OCI-LY3 (cell line): ENCODE data around the gene CFAP410.
A peak's percentile ranks its signal among the peaks of the same experiment; 100 is the strongest.

Source experiments
- H2AFZ ChIP-seq: fragments of 200-600, 300-600 bp; shearing (Covaris generic); 2 replicates; pipeline ENCODE4 v1.6.0; 2014; ENCODE audit warnings: antibody characterized with exemption, low read depth, low read length
- H3K27ac ChIP-seq: fragments of 200-600, 300-600 bp; sonication (generic); 2 replicates; pipeline ENCODE4 v1.5.1; 2014; ENCODE audit warnings: mild to moderate bottlenecking, low read length, moderate library complexity, mixed read lengths
- H3K27me3 ChIP-seq: fragments of 200-600, 300-600 bp; sonication (generic); 2 replicates; pipeline ENCODE4 v1.6.1; 2014; ENCODE audit warnings: low read depth, low read length, mixed read lengths
- H3K36me3 ChIP-seq: fragments of 200-600, 300-600 bp; sonication (generic); replicated peaks from 2 replicates; pipeline ENCODE3; 2014; ENCODE audit warnings: low read depth, low read length, mixed read lengths
- H3K4me1 ChIP-seq: fragments of 300-600, 200-600 bp; sonication (generic); 2 replicates; pipeline ENCODE4 v1.6.1; 2014; ENCODE audit warnings: low read length, mixed read lengths
- H3K4me2 ChIP-seq: fragments of 200-600, 300-600 bp; sonication (generic); 2 replicates; pipeline ENCODE4 v1.6.1; 2014; ENCODE audit warnings: low read length, mixed read lengths
- H3K4me3 ChIP-seq: fragments of 300-600, 200-600 bp; sonication (generic); 2 replicates; pipeline ENCODE4 v1.5.1; 2014; ENCODE audit warnings: antibody characterized with exemption, mild to moderate bottlenecking, low read length, moderate library complexity
- H3K79me2 ChIP-seq: fragments of 300-600, 200-600 bp; shearing (Covaris generic); 2 replicates; pipeline ENCODE4 v1.6.1; 2014; ENCODE audit warnings: mild to moderate bottlenecking, low read length, mixed read lengths
- H3K9ac ChIP-seq: fragments of 300-600, 200-600 bp; shearing (Covaris generic); 2 replicates; pipeline ENCODE4 v1.6.0; 2014; ENCODE audit warnings: mild to moderate bottlenecking, low read length, moderate library complexity
- H3K9me3 ChIP-seq: fragments of 200-600, 300-600 bp; shearing (Covaris generic); 2 replicates; pipeline ENCODE4 v1.6.1; 2014; ENCODE audit warnings: low read length, mixed read lengths; ENCODE audit not compliant: insufficient read depth
- H4K20me1 ChIP-seq: fragments of 200-600, 300-600 bp; sonication (generic); 2 replicates; pipeline ENCODE4 v1.6.1; 2016; ENCODE audit warnings: low read length, mixed read lengths; ENCODE audit not compliant: insufficient read depth
- CTCF ChIP-seq: fragments of 200-600, 300-600 bp; sonication (generic); IDR thresholded peaks from 2 replicates; pipeline ENCODE4 v1.5.1; 2014; ENCODE audit warnings: antibody characterized with exemption, low read length, low read depth
- EZH2phosphoT487 ChIP-seq: fragments of 200-600 bp; shearing (Covaris generic); IDR thresholded peaks from 2 replicates; pipeline ENCODE4 v1.6.1; 2018; ENCODE audit warnings: antibody characterized with exemption, mixed run types, low read depth

CFAP410 gene

GRCh38 chr21:44337941-44338895 is 972 bp downstream of the CFAP410 start:
- no peaks in the 10 kb centered on the region for H3K36me3 ChIP-seq
- H3K9me3 ChIP-seq = no peaks in the 10 kb centered on the region
- peak overlapping the region; percentile 56 for H3K4me2 ChIP-seq
- no peaks in the 10 kb centered on the region for H3K79me2 ChIP-seq
- no peak for TF ChIP-seq EZH2phosphoT487
- no peak for TF ChIP-seq CTCF
- H4K20me1 ChIP-seq = peaks cover 4% of the 10 kb centered on the region
- no peak overlapping the region for H2AFZ ChIP-seq
- H3K4me3 ChIP-seq = peak overlapping the region; percentile 62
- H3K4me1 ChIP-seq = peaks cover 12% of the 10 kb centered on the region
- peak overlapping the region; percentile 27; the same call in 1 of the 2 replicates for H3K27ac ChIP-seq
- H3K27me3 ChIP-seq = no peaks in the 10 kb centered on the region
- H3K9ac ChIP-seq = 0 out of 2 replicates have a peak overlapping the region, but pooled peaks have one; percentile 20

GRCh38 chr21:44337449-44337848 is 1.7 kb downstream of the CFAP410 start:
- peaks cover 4% of the 10 kb centered on the region for H4K20me1 ChIP-seq
- no peaks in the 10 kb centered on the region for H3K27me3 ChIP-seq
- no peaks in the 10 kb centered on the region for H3K79me2 ChIP-seq
- peaks cover 12% of the 10 kb centered on the region for H3K4me1 ChIP-seq
- no peak overlapping the region; the same call in 1 of the 2 replicates for H3K27ac ChIP-seq
- TF ChIP-seq CTCF = no peak
- TF ChIP-seq EZH2phosphoT487 = no peak
- H3K4me3 ChIP-seq = no peak overlapping the region
- no peak overlapping the region for H3K9ac ChIP-seq
- H2AFZ ChIP-seq = no peak overlapping the region
- H3K9me3 ChIP-seq = no peaks in the 10 kb centered on the region
- H3K4me2 ChIP-seq = no peak overlapping the region
- no peaks in the 10 kb centered on the region for H3K36me3 ChIP-seq

GRCh38 chr21:44335266-44336059 is 3.7 kb downstream of the CFAP410 start:
- Histone ChIP-seq H2AFZ (no peak overlapping the region), H3K4me2 (no peak overlapping the region), H3K4me1 (peaks cover 10% of the 10 kb centered on the region), H3K79me2 (no peaks in the 10 kb centered on the region), H3K4me3 (no peak overlapping the region), H4K20me1 (peaks cover 4% of the 10 kb centered on the region), H3K9ac (no peak overlapping the region), H3K27me3 (no peaks in the 10 kb centered on the region), H3K9me3 (no peaks in the 10 kb centered on the region), H3K27ac (no peak overlapping the region), H3K36me3 (no peaks in the 10 kb centered on the region)
- TF ChIP-seq EZH2phosphoT487 (no peak), CTCF (no peak)
